Uterus (tissue), 2 donors: ENCODE data around the gene TMEM121.

Experiments
- CTCF ChIP-seq, 4 experiments: fragments of 200-600 bp in 2 of 4; fragments of 450-650 bp in 2 of 4; sonication (generic) in 2 of 4; IDR thresholded peaks; one replicate each; pipeline ENCODE4 v1.5.1; 2016 to 2019; ENCODE audit warnings: antibody characterized with exemption in 4 of 4, mild to moderate bottlenecking in 2 of 4, moderate library complexity in 1 of 4
- POLR2A ChIP-seq, 2 donors: fragments of 450-650 bp; IDR thresholded peaks; one replicate each; pipeline ENCODE4 v1.6.1; 2016; ENCODE audit warnings: antibody characterized with exemption in 2 of 2, mild to moderate bottlenecking in 1 of 2, moderate library complexity in 1 of 2

GRCh38 chr14:105478398-105479251 lies 47.8 kb upstream of the TMEM121 start:
- no peak for TF ChIP-seq CTCF (IDR thresholded peaks at IDR 0.05)
- TF ChIP-seq POLR2A (IDR thresholded peaks at IDR 0.05) = no peak
